HEK293 (cell line): ENCODE data around the gene WNT5B.

Source experiments
- CTCF ChIA-PET: fragments of 350-600 bp; formaldehyde crosslinking; extraction: SDS; loops from one replicate; lab custom pipeline; 2021; ENCODE audit warnings: antibody characterized with exemption; lab: Yijun Ruan, JAX
- POLR2A ChIA-PET: fragments of 300-600 bp; formaldehyde crosslinking; extraction: SDS; loops from one replicate; lab custom pipeline; 2020; ENCODE audit warnings: antibody characterized with exemption, inconsistent platforms; lab: Yijun Ruan, JAX
- H3K27ac ChIP-seq: fragments of 200-500 bp; sonication (Bioruptor generic); 2 replicates; pipeline ENCODE4 v1.5.1; 2014; ENCODE audit warnings: low read depth, low read length, control low read depth, inconsistent platforms; ENCODE audit errors: extremely low read depth
- H3K36me3 ChIP-seq, 2 experiments: fragments of 200-500 bp in 1 of 2; sonication (Bioruptor generic) in 1 of 2; 1 replicate in 1 of 2; 2 replicates in 1 of 2; pipeline ENCODE4 v1.5.1; 2014 to 2017; ENCODE audit warnings: inconsistent platforms in 2 of 2, low read length in 2 of 2; ENCODE audit not compliant: control insufficient read depth in 2 of 2, insufficient read depth in 1 of 2
- H3K4me1 ChIP-seq: fragments of 200-500 bp; sonication (Bioruptor generic); 2 replicates; pipeline ENCODE4 v1.5.1; 2014; ENCODE audit warnings: mild to moderate bottlenecking, low read length, inconsistent platforms; ENCODE audit not compliant: control insufficient read depth, insufficient read depth
- H3K4me3 ChIP-seq: 2 replicates; pipeline ENCODE4 v1.5.1; 2011; ENCODE audit warnings: low read depth, mild to moderate bottlenecking, control low read depth, low read length, moderate library complexity
- H3K9me3 ChIP-seq: fragments of 200-500 bp; sonication (Bioruptor generic); 2 replicates; pipeline ENCODE4 v1.5.1; 2014; ENCODE audit warnings: low read depth, low read length, inconsistent platforms; ENCODE audit not compliant: control insufficient read depth, insufficient read depth
- EGR2 ChIP-seq: fragments of 450-650 bp; formaldehyde crosslinking; IDR thresholded peaks from 2 replicates; pipeline ENCODE4 v1.5.1; 2016; ENCODE audit warnings: low read depth, missing biosample characterization, missing genetic modification characterization
- FEZF1 ChIP-seq: fragments of 450-650 bp; formaldehyde crosslinking; IDR thresholded peaks from 2 replicates; pipeline ENCODE4 v1.5.1; 2016; ENCODE audit warnings: missing biosample characterization, missing genetic modification characterization
- GLIS1 ChIP-seq: fragments of 450-650 bp; formaldehyde crosslinking; IDR thresholded peaks from 2 replicates; pipeline ENCODE4 v1.5.1; 2016; ENCODE audit warnings: missing biosample characterization, missing genetic modification characterization
- SP2 ChIP-seq: fragments of 450-650 bp; formaldehyde crosslinking; IDR thresholded peaks from 2 replicates; pipeline ENCODE4 v1.5.1; 2016; ENCODE audit warnings: missing biosample characterization, missing genetic modification characterization
- ZBTB21 ChIP-seq: fragments of 450-650 bp; formaldehyde crosslinking; IDR thresholded peaks from 2 replicates; pipeline ENCODE4 v1.5.1; 2017; ENCODE audit warnings: missing biosample characterization, missing genetic modification characterization
- ZBTB8A ChIP-seq: fragments of 450-650 bp; formaldehyde crosslinking; IDR thresholded peaks from 2 replicates; pipeline ENCODE4 v1.5.1; 2016; ENCODE audit warnings: missing biosample characterization, missing genetic modification characterization
- ZFHX2 ChIP-seq: fragments of 450-650 bp; formaldehyde crosslinking; conservative IDR thresholded peaks from 2 replicates; pipeline ENCODE4 v1.5.1; 2016; ENCODE audit warnings: missing biosample characterization, missing genetic modification characterization
- ZNF10 ChIP-seq: fragments of 450-650 bp; formaldehyde crosslinking; IDR thresholded peaks from 2 replicates; pipeline ENCODE4 v1.5.1; 2017; ENCODE audit warnings: missing biosample characterization, missing genetic modification characterization
- ZNF248 ChIP-seq: fragments of 450-650 bp; formaldehyde crosslinking; IDR thresholded peaks from 2 replicates; pipeline ENCODE4 v1.5.1; 2017; ENCODE audit warnings: missing biosample characterization, missing genetic modification characterization
- ZNF600 ChIP-seq: fragments of 450-650 bp; formaldehyde crosslinking; IDR thresholded peaks from 2 replicates; pipeline ENCODE4 v1.5.1; 2016; ENCODE audit warnings: missing biosample characterization, missing genetic modification characterization
- ZNF701 ChIP-seq: fragments of 450-650 bp; formaldehyde crosslinking; IDR thresholded peaks from 2 replicates; pipeline ENCODE4 v1.5.1; 2016; ENCODE audit warnings: missing biosample characterization, missing genetic modification characterization
- ZNF777 ChIP-seq: fragments of 450-650 bp; formaldehyde crosslinking; IDR thresholded peaks from 2 replicates; pipeline ENCODE4 v1.5.1; 2017; ENCODE audit warnings: missing biosample characterization, missing genetic modification characterization, borderline replicate concordance
- ZXDB ChIP-seq: fragments of 450-650 bp; formaldehyde crosslinking; IDR thresholded peaks from 2 replicates; pipeline ENCODE4 v1.5.1; 2016; ENCODE audit warnings: missing biosample characterization, missing genetic modification characterization
- TF ChIP-seq, protein P1 (sequence below): fragments of 450-650 bp; formaldehyde crosslinking; IDR thresholded peaks from 2 replicates; pipeline ENCODE4 v1.5.1; 2017; ENCODE audit warnings: missing biosample characterization, mild to moderate bottlenecking, missing genetic modification characterization, moderate library complexity
- TF ChIP-seq, protein P2 (sequence below): fragments of 450-650 bp; formaldehyde crosslinking; IDR thresholded peaks from 2 replicates; pipeline ENCODE4 v1.5.1; 2016; ENCODE audit warnings: missing biosample characterization, missing genetic modification characterization, borderline replicate concordance
- TF ChIP-seq, protein P3 (sequence below): fragments of 450-650 bp; formaldehyde crosslinking; IDR thresholded peaks from 2 replicates; pipeline ENCODE4 v1.5.0; 2017; ENCODE audit warnings: missing biosample characterization, missing genetic modification characterization, borderline replicate concordance

Gene WNT5B

DNA sequence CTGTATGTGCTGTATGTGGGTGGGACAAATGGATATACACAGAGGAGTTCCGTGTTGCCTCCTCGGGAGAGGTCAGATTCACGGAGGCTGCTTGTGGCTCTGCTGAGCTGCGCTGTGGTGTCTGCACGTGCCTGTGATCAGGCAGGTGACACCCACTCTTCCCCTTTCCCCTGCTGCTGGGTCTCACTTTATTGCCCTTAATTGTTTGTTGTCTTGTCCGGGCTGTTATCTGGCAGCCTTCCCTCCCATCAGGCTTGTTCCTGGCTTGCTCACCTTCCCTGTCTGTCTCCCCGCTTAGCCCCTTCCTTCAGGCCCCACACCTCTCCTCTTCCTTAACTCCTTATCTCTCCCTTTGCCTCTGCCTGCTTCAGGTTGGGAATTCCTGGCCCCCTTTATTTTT, 13.5 kb downstream of the WNT5B start:
- Histone ChIP-seq H3K36me3 (peaks cover 0 to 25% of the 10 kb centered on the region in 2 experiments; a peak in 1 of 3 replicates), H3K9me3 (no peaks in the 10 kb centered on the region), H3K27ac (no peak overlapping the region), H3K4me3 (no peak overlapping the region), H3K4me1 (peaks cover 2% of the 10 kb centered on the region; the same call in 1 of the 2 replicates)
- CTCF ChIA-PET: interaction anchor here (1.5 to 3.0 kb wide), 2 partner anchors 8 to 148 kb away, joined by 7 to 24 read pairs; no protein-coding TSS in a partner anchor
- POLR2A ChIA-PET: no interaction called here
- TF ChIP-seq EGR2 (tag by site-specific recombination) (peak; percentile 29; the same call in 1 of the 2 replicates), SP2 (tag by site-specific recombination) (no peak)

DNA sequence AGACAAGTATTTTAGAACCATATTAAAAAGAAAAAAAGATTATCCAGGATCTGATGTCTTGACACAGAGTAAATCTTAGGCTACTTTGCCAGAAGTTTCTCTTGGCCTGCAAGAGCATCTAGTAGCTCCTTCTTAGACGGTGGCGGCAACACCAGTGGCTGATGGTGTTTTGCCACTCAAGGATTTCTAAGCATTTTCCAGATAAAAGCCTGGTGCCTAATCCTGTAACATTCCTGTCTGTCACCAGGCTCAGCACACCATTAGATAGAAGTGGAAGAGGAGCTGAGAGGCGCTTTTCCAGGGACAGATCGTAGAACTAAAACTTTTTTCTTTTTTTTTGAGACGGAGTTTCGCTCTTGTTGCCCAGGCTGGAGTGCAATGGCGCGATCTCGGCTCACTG, 14.0 kb downstream of the WNT5B start:
- Histone ChIP-seq H3K36me3 (peaks cover 0 to 25% of the 10 kb centered on the region in 2 experiments; a peak in 2 of 3 replicates), H3K9me3 (no peaks in the 10 kb centered on the region), H3K27ac (no peak overlapping the region), H3K4me1 (peaks cover 2% of the 10 kb centered on the region; the same call in 1 of the 2 replicates), H3K4me3 (no peak overlapping the region)
- no peak for TF ChIP-seq ZNF701 (tag by site-specific recombination)
- TF ChIP-seq, protein P1, sequence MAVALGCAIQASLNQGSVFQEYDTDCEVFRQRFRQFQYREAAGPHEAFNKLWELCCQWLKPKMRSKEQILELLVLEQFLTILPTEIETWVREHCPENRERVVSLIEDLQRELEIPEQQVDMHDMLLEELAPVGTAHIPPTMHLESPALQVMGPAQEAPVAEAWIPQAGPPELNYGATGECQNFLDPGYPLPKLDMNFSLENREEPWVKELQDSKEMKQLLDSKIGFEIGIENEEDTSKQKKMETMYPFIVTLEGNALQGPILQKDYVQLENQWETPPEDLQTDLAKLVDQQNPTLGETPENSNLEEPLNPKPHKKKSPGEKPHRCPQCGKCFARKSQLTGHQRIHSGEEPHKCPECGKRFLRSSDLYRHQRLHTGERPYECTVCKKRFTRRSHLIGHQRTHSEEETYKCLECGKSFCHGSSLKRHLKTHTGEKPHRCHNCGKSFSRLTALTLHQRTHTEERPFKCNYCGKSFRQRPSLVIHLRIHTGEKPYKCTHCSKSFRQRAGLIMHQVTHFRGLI (tag by site-specific recombination): no peak
- no peak for TF ChIP-seq ZNF248 (tag by site-specific recombination)
- no peak for TF ChIP-seq ZXDB
- no peak for TF ChIP-seq ZNF777 (tag by site-specific recombination)
- no peak for TF ChIP-seq ZBTB8A (tag by site-specific recombination)
- no peak for TF ChIP-seq FEZF1
- TF ChIP-seq ZFHX2 (tag by site-specific recombination): no peak
- TF ChIP-seq, protein P2, sequence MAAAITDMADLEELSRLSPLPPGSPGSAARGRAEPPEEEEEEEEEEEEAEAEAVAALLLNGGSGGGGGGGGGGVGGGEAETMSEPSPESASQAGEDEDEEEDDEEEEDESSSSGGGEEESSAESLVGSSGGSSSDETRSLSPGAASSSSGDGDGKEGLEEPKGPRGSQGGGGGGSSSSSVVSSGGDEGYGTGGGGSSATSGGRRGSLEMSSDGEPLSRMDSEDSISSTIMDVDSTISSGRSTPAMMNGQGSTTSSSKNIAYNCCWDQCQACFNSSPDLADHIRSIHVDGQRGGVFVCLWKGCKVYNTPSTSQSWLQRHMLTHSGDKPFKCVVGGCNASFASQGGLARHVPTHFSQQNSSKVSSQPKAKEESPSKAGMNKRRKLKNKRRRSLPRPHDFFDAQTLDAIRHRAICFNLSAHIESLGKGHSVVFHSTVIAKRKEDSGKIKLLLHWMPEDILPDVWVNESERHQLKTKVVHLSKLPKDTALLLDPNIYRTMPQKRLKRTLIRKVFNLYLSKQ: no peak
- TF ChIP-seq ZNF10 (tag by site-specific recombination): no peak
- no peak for TF ChIP-seq ZNF600 (tag by site-specific recombination)
- TF ChIP-seq ZBTB21 (tag by site-specific recombination): no peak
- TF ChIP-seq, protein P3, sequence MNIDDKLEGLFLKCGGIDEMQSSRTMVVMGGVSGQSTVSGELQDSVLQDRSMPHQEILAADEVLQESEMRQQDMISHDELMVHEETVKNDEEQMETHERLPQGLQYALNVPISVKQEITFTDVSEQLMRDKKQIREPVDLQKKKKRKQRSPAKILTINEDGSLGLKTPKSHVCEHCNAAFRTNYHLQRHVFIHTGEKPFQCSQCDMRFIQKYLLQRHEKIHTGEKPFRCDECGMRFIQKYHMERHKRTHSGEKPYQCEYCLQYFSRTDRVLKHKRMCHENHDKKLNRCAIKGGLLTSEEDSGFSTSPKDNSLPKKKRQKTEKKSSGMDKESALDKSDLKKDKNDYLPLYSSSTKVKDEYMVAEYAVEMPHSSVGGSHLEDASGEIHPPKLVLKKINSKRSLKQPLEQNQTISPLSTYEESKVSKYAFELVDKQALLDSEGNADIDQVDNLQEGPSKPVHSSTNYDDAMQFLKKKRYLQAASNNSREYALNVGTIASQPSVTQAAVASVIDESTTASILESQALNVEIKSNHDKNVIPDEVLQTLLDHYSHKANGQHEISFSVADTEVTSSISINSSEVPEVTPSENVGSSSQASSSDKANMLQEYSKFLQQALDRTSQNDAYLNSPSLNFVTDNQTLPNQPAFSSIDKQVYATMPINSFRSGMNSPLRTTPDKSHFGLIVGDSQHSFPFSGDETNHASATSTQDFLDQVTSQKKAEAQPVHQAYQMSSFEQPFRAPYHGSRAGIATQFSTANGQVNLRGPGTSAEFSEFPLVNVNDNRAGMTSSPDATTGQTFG (tag by site-specific recombination): no peak
- POLR2A ChIA-PET: no interaction called here
- CTCF ChIA-PET: interaction anchor here (0.8 to 3.0 kb wide), 4 partner anchors 9 to 297 kb away, joined by 3 to 24 read pairs (median 6); no protein-coding TSS in a partner anchor

DNA sequence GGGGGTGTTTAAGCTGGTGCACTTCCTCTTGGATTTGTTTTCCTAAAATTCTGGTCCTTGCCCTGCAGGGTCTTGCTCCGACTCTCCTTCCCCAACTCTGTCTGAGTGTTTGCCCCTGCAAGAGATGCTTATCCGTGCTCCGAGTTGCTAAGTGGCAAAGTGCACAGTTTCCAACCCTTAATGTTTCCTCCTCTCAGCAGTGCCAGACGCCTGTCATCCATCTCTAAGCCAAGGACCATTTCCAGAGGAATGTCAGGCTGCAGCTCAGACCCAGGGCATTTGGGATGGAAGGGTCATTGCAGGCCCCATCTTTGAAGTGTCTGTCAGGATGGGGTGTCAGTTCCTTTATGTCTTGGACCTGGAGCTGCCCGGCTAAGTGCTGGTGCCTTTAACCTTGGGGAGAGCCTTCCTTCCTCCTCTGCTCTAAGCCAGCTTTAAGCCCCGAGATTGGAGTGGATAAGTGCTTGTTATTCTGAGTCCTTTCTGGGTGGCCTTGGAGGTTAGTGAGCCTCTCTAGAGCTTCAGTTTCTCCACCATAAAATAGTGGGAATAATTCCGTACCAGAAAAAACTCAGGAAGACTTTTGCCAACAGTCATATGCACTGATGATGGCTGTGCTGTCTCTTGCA, 15.0 kb downstream of the WNT5B start:
- ChIA-PET CTCF (interaction anchor here (1.5 to 3.0 kb wide), 4 partner anchors 9 to 295 kb away, joined by 4 to 24 read pairs (median 6); no protein-coding TSS in a partner anchor), POLR2A (no interaction called here)
- TF ChIP-seq GLIS1 (tag by site-specific recombination): no peak
- H3K4me3 ChIP-seq: no peak overlapping the region
- no peak overlapping the region for H3K27ac ChIP-seq
- H3K9me3 ChIP-seq: no peaks in the 10 kb centered on the region
- peaks cover 0 to 29% of the 10 kb centered on the region in 2 experiments; a peak in 2 of 3 replicates for H3K36me3 ChIP-seq
- peaks cover 2% of the 10 kb centered on the region; the same call in 1 of the 2 replicates for H3K4me1 ChIP-seq
